BE2C (cell line): ENCODE results near the gene GATAD2A.

Experiments used
- DNase-seq: peaks from one replicate; pipeline ENCODE4 v3.0.0-alpha.2; 2020
- H3K27me3 ChIP-seq: fragments of 250-450 bp; sonication (Bioruptor Pico); 2 replicates; pipeline ENCODE4 v1.5.1; 2020; ENCODE audit warnings: mild to moderate bottlenecking
- H3K36me3 ChIP-seq: fragments of 250-450 bp; sonication (Bioruptor Pico); 2 replicates; pipeline ENCODE4 v1.5.1; 2020; ENCODE audit warnings: mild to moderate bottlenecking
- H3K4me1 ChIP-seq: fragments of 250-450 bp; sonication (Bioruptor Pico); 2 replicates; pipeline ENCODE4 v1.5.1; 2020
- H3K4me3 ChIP-seq: 2 replicates; pipeline ENCODE4 v1.5.1; 2011; ENCODE audit warnings: low read depth, low read length
- H3K9me3 ChIP-seq: fragments of 250-450 bp; sonication (Bioruptor Pico); 2 replicates; pipeline ENCODE4 v1.5.1; 2020
- TF ChIP-seq, protein P1 (sequence below): IDR thresholded peaks from 2 replicates; pipeline ENCODE4 v1.5.1; 2012; ENCODE audit warnings: mild to moderate bottlenecking, low read depth, low read length

GATAD2A gene

DNA sequence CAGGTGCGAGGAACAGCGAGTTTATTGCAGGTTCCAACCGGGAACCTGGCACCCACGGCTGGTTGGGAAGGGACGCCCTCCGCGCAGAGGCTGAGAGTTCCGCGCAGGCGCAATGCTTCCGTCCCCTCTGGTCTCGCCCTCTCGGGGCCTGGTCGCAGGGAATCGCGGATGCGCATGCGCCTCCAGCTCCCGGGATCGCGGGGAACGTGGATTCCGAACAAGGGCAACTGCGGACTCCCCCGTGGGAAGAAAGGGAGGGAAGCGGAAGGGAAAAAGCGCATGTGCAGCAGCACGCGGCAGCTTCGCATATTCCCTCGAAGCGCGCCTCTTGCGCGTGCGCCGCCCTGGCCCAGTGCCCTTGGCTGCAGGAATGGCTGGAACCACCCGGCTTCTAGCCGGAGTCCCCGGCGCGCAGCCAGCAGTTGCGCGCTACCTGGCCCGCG, 108.8 kb downstream of the GATAD2A start:
- H3K4me1 ChIP-seq: no peaks in the 10 kb centered on the region

DNA sequence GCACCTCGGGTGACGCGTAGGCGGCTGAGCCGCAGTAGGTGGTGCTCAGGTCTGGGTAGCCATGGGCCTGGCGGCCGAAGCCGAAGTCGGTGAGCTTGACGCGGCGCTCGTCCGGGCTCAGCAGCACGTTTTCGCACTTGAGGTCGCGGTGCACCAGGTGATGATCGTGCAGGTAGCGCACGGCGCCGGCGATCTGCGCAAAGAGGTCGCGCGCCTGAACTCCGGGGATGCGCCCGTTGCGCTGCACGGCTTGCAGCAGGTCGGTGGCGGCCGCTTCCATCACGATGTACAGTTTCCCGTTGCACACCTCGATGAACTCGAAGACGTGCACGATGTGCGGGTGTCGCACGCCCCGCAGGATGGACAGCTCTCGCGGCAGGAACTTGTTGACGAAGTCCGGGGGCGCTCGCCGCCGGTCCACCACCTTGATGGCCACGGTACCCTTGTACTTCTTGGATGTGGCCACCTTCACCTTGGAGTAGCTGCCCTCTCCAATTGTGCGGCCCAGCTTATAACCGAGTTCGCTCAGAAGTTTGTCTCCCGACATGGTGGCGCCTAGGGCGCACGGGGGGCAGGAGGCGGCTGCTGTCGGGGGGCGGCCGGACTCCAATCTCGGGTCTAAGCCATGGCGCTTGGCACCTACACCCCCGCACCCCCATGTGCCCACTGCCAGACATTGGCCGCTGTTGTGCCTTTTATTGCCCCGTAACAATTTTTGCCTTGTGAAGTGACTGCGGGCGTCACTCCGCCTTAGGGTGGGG, 109.6 kb downstream of the GATAD2A start, which contains the start of gene TSSK6:
Gene TSSK6, minus strand, starts transcription at position 668 of the 761 bp plus-strand sequence. Its CDS starts 121 bp downstream, at position 547.
- peak within 1 kb of the TSS; percentile 98 for H3K4me3 ChIP-seq
- no peaks in the 10 kb centered on the region for H3K27me3 ChIP-seq
- no peaks in the 10 kb centered on the region for H3K9me3 ChIP-seq
- peaks cover 7% of the 10 kb centered on the region for H3K36me3 ChIP-seq
- TF ChIP-seq, protein P1, sequence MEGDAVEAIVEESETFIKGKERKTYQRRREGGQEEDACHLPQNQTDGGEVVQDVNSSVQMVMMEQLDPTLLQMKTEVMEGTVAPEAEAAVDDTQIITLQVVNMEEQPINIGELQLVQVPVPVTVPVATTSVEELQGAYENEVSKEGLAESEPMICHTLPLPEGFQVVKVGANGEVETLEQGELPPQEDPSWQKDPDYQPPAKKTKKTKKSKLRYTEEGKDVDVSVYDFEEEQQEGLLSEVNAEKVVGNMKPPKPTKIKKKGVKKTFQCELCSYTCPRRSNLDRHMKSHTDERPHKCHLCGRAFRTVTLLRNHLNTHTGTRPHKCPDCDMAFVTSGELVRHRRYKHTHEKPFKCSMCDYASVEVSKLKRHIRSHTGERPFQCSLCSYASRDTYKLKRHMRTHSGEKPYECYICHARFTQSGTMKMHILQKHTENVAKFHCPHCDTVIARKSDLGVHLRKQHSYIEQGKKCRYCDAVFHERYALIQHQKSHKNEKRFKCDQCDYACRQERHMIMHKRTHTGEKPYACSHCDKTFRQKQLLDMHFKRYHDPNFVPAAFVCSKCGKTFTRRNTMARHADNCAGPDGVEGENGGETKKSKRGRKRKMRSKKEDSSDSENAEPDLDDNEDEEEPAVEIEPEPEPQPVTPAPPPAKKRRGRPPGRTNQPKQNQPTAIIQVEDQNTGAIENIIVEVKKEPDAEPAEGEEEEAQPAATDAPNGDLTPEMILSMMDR: no peak
- no peaks in the 10 kb centered on the region for H3K4me1 ChIP-seq
- DNase-seq: no peak

More for the DNA sequence above, 108.8 kb downstream of the GATAD2A start:
- TF ChIP-seq, protein P1: no peak
- Histone ChIP-seq H3K27me3 (no peaks in the 10 kb centered on the region), H3K36me3 (peaks cover 2% of the 10 kb centered on the region; the same call in 1 of the 2 replicates), H3K4me3 (no peak overlapping the region), H3K9me3 (no peaks in the 10 kb centered on the region)
- DNase-seq: no peak

DNA sequence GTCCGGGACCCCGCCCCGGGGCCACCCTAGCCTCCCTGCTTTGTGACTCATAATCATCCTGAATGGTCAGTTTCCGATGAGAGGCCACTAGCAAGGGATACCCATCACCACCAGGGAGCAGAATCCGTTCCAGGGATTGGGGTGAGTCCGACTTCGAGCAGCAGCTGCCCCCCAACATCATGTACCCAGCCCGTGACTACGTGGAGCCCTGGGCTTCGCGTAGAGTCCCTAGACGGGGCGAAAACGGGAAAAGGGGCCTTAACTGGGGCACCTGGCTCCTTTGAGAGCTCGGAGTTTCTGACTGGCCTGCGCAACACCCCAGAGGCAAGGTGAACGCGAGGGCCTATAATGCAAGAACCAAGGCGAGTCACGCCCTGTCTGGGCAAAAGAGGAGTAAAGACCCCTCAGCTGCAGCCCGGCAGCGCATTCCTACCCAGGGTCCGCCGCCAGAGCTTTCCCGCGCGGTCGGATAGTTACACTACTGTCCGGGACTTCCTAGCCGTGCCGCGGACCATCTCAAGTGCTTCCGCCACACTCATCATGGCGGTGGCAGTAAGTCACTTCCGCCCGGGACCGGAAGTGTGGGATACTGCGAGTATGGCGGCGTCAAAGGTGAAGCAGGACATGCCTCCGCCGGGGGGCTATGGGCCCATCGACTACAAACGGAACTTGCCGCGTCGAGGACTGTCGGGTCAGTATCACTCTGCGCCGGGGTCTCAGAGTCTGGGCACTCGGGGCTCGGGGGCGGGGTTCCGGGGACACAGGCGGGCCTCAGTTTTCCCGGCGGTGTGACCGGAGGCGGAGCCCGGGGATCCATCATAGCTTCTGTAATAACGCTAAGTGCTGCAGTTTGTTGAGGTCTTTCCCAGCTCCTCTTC, 110.4 kb downstream of the GATAD2A start, which contains the start of gene NDUFA13:
Gene NDUFA13, plus strand, starts transcription at position 584 of the 878 bp plus-strand sequence. Its CDS starts 14 bp downstream, at position 598.
- Histone ChIP-seq H3K4me3 (peak within 1 kb of the TSS; percentile 98), H3K27me3 (no peaks in the 10 kb centered on the region), H3K4me1 (no peaks in the 10 kb centered on the region), H3K9me3 (no peaks in the 10 kb centered on the region), H3K36me3 (peaks cover 10% of the 10 kb centered on the region)
- TF ChIP-seq, protein P1: no peak
- DNase-seq: peak; percentile 91

DNA sequence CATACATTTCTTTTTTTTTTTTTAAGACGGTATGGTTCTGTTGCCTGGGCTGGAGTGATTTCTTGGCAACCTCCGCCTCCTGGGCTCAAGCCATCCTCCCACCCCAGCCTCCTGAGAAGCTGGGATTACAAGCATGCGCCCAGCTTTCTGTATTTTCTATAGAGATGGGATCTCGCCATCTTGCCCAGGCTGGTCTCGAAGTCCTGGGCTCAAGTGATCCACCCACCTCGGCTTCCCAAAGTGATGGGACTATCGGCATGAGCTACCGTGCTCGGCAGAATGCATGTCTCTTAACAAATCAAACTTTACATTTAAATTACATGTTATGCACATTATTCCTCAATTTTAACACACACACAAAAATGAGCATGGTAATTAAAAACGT, 111.8 kb downstream of the GATAD2A start:
- Histone ChIP-seq H3K4me1 (no peaks in the 10 kb centered on the region), H3K36me3 (peaks cover 10% of the 10 kb centered on the region)

DNA sequence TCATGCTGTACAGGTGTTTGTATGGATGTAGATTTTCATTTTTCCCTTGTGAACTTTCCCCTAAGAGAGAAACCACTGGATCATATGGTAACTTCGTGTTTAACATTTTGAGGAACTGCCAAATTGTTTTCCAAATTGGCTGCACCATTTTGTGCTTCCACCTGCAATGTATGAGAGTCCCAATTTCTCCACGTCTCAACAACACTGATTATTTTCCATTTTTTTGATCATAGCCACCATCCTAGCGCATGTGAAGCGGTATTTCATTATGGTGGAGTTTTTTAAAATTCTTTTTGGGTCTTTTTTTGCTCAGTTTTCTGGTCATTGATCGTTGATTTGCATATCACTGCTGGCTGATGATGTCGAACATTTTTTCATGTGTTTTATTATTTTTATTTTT, 115.5 kb downstream of the GATAD2A start:
- Histone ChIP-seq H3K9me3 (no peaks in the 10 kb centered on the region), H3K27me3 (no peaks in the 10 kb centered on the region), H3K4me1 (no peaks in the 10 kb centered on the region), H3K4me3 (no peak overlapping the region), H3K36me3 (peaks cover 15% of the 10 kb centered on the region)
- TF ChIP-seq, protein P1: no peak
- no peak for DNase-seq

More for the DNA sequence above, 111.8 kb downstream of the GATAD2A start:
- no peaks in the 10 kb centered on the region for H3K27me3 ChIP-seq
- no peak overlapping the region for H3K4me3 ChIP-seq
- no peaks in the 10 kb centered on the region for H3K9me3 ChIP-seq
- DNase-seq: no peak
- TF ChIP-seq, protein P1: no peak
